Umbilical cord (tissue), 2 donors: ENCODE results near the gene TM4SF4. TPM values are rescaled to one million over a fixed set of nuclear protein-coding genes. Genes with fewer than 3 reads are reported as not detected.

Source experiments
- DNase-seq: peaks from one replicate; pipeline ENCODE4 v3.0.0-alpha.2; 2015; ENCODE audit warnings: low spot score
- total RNA-seq: library from RNA; depleted of rRNA; stranded (reverse); fragments of >200 nt; gene quantifications from one replicate; pipeline ENCODE4 v1.2.3, GENCODE V29; 2014; ENCODE audit warnings: low replicate concordance; ENCODE audit not compliant: insufficient read depth

The TM4SF4 gene
- total RNA-seq, 1 donor from 2014 or later = 2.6 TPM

- no peak for DNase-seq
Measured at GRCh38 chr3:149455366-149455765, 19.1 kb upstream of the TM4SF4 start.

DNA sequence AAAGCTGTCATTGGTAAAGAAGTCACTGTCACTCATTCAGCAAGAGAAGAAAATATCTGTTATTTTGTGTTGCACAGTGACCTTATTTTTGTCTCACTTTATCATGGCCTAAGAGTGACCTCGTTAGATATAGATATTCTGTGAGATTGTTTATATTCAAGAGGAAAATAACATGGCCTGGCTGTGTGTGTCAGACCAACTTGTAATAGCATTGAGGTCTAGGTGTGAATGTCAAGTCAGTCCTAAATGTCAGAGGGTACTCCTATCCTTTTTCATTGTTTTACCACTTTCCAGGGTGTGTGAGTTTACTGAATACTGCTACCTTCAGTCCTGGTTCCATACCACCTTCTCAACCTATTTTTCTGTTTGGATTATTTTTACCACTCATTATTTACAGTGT is 18.5 kb upstream of the TM4SF4 start:
- DNase-seq = no peak

- DNase-seq = peak; percentile 31
Measured at GRCh38 chr3:149459491-149460059, 14.9 kb upstream of the TM4SF4 start.

- no peak for DNase-seq
Measured at GRCh38 chr3:149460117-149460516, 14.4 kb upstream of the TM4SF4 start.

DNA sequence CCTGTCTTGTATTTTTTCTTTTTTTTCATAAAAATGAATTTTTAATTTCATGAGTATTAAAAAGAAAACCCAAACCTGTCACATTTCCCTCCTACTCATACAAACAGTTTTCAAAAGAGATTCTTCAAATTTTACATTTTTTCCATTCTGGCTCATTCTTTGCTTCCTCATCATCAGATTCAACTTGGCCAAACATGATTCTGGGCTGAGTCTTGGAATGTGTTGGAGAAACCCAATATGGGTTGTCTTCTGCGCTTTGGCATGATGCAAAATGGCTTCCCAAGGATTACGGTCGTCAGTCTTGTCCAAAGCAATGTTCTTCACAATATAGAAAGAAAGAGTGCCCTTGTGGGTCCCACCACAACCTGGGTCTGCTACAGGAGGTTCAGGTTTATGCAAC is 12.4 kb upstream of the TM4SF4 start:
- no peak for DNase-seq

DNA sequence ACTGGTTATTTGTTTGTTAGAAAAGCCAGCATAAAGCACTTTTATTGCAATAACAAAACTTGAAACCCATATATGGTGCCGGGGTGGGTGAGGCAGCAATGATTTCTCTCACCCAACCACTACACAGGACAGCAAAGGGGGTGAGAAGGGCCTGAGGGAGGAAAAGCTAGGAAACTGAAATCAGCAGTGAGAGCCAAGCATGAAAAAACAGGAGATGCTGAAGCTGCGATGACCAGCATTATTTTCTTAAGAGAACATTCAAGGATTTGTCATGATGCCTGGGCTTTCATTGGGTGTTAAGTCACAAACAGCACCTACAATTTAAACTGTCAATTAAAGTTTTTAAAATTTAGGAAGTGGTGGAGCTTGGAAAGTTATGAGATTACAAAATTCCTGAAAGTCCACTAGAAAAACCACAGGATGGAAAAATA is 11.9 kb upstream of the TM4SF4 start:
- no peak for DNase-seq

GRCh38 chr3:149463921-149464320 is 10.6 kb upstream of the TM4SF4 start:
- no peak for DNase-seq

DNA sequence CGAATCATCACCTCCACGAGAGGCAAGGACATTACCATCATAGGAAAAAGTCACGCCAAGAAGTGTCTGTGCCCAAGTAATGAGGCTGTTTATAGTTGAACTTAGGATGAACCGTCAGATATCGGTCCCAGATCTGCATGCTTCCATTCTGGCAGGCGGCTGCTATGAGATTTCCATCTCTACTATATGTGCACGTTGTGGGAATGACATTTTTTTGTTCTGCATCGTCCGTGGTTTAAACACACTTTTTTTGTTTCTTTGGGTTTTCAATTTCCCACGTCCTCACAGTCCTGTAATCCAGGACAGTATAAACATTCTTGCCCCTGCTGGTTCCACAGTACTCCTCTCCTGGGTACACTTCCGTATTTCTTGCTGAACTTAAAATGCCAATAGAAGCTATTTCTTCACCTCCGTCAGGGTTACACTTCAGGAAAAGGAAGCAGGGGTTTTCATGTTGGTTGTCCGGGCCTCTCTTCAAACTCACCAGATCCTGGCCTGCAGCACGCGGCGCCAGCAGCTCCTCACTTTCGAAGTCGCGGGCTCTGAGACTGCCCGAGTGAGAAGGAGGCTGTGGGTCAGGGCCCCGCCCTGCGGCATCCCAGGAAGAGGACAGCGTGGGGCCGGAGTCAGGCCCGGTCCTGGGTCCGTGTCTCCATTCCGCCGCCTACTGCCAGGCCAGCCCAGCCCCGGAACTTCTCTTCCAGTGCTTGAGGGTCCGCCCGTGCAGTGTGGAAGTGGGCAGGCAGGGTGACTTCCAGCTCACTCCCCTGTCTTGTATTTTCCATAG is 9.8 kb upstream of the TM4SF4 start:
- DNase-seq = no peak

GRCh38 chr3:149465351-149465883 is 9.1 kb upstream of the TM4SF4 start:
- no peak for DNase-seq

GRCh38 chr3:149466192-149466591 is 8.3 kb upstream of the TM4SF4 start:
- peak; percentile 69 for DNase-seq

- DNase-seq = no peak
Measured at GRCh38 chr3:149468504-149469212, 5.8 kb upstream of the TM4SF4 start.

DNA sequence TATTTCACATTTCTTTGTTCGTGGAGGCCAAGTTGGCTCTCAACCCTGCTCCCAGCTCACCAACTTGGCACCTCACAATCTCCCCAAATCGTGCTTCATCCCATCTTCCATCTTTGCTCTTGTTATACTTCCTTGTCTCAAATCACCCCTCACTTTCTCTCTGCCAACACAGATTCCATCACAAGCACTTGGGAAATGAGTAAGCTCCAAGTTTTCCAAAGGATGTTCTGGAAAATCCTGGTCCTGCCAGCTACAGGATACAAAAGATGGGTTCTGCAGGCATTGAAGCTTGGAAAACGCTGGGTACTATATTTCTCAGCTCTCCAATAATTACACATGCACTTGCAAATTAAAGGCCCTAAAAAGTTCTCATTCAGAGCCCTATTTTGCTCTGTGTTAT is 4.1 kb upstream of the TM4SF4 start:
- DNase-seq = no peak

GRCh38 chr3:149472030-149472797 is 2.3 kb upstream of the TM4SF4 start:
- DNase-seq = no peak

DNA sequence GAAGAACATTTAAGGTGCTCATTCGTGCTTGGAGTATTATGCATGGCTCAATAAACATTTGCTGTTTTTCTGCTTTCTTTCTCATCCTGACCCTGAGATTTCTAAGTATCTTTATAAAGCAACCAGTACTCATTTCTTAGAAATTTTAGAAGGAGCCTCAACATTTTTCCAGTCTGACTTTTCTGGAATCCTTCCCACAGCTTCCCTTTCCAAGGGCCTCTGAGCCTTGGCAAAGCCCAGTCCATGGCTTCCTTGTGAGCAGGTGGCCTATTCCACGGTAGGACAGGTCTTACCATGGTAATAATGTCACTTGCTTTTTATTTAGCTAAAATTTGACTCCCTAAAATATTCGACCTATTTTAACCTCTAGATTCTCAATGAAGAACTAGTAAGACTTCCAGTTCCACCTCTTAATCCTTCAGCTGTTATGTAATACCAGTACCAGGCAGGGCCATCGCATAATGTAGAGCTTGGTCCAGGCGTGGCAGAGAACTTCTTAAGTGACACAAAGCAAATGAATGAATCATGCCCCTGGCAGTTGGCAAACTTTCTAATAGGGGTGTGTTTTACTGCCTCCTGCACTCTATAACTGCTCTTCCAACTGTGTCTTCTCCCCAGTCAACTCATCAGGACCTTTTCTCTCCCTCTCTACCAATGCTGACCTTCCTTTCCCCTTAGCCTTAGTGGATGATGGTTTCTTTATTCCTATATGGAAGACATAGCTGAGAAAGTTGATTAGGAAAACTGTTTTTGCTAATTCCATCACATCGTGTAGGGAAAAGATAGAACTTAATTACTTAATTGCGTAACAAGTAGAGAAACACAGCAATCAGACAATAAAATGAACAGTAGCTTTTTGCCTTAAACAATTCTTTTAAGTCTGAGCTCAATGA is 894 bp upstream of the TM4SF4 start:
- DNase-seq = peak; percentile 72

DNA sequence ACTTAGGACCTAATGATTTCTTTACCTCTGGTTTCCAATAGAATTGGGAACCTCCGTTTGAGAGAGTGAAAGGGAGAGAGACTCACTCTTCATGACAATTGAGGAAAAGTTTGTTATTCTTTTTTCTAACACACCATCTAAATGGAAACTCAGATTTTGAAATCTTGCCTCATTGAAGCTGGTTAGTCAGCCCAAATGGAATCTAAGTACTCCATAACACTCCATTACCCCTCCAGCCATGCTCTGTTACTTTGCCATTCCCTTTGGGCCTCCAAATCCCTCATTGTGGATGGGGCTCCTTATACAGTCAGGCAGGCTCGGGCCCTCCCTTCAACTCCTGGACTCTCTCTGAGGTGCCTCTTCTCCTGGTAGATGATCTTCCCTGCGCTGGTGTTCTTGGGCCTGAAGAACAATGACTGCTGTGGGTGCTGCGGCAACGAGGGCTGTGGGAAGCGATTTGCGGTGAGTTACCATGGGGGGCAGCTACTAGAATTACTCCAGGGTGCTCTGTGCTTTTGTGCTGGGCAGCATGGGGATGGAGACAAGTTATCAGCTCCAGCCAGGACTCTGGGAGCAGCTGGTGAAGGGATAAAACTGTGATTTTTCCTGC is 1.1 kb downstream of the TM4SF4 start:
- DNase-seq = no peak

GRCh38 chr3:149476225-149476624 is 1.7 kb downstream of the TM4SF4 start:
- no peak for DNase-seq

- DNase-seq = no peak
Measured at GRCh38 chr3:149479621-149480325, 5.3 kb downstream of the TM4SF4 start.

GRCh38 chr3:149480326-149481017 is 6.0 kb downstream of the TM4SF4 start:
- DNase-seq = peak; percentile 65

DNA sequence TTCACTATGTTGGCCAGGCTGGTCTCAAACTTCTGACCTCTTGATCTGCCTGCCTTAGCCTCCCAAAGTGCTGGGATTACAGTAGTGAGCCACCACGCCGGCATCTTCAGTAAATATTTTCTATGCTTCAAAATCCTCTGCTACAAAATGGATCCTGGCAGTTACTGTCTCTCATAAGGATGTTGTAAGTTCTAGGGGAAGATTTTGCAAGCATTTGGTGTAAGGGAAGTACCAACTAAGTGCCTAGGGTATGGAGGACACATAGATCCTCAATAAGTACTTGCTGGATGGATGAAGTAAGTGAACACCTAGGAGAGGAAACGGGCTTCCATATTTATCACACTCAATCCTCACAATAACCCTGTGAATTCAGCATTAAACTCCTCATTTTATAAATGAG is 6.6 kb downstream of the TM4SF4 start:
- no peak for DNase-seq
